Vagina (tissue), 2 donors: ENCODE results near the gene EMX1.

Source experiments
- CTCF ChIP-seq, 3 experiments: fragments of 450-650 bp in 2 of 3; fragments of 200-600 bp in 1 of 3; sonication (generic) in 1 of 3; IDR thresholded peaks; one replicate each; pipeline ENCODE4 v1.5.1; 2017 to 2019; ENCODE audit warnings: antibody characterized with exemption in 3 of 3, mild to moderate bottlenecking in 2 of 3, moderate library complexity in 2 of 3
- POLR2A ChIP-seq, 2 donors: fragments of 450-650 bp; IDR thresholded peaks; one replicate each; pipeline ENCODE4 v1.6.1; 2017; ENCODE audit warnings: antibody characterized with exemption in 2 of 2, mild to moderate bottlenecking in 2 of 2, moderate library complexity in 2 of 2
- POLR2AphosphoS5 ChIP-seq, 2 donors: sonication (generic); formaldehyde crosslinking; IDR thresholded peaks; one replicate each; pipeline ENCODE4 v1.9.0; 2017; ENCODE audit warnings: antibody characterized with exemption in 2 of 2, mild to moderate bottlenecking in 2 of 2, low read depth in 1 of 2; ENCODE audit not compliant: insufficient read depth in 1 of 2

GRCh38 chr2:72969706-72970105 is 52.4 kb downstream of the EMX1 start:
- TF ChIP-seq CTCF (IDR thresholded peaks at IDR 0.05) (no peak), POLR2AphosphoS5 (IDR thresholded peaks at IDR 0.05; ENCODE audit: insufficient read depth in 1 of 2, low read depth in 1 of 2) (no peak), POLR2A (IDR thresholded peaks at IDR 0.05) (no peak)
